ENCODE results near the gene OVCA2.

OVCA2 gene

DNA sequence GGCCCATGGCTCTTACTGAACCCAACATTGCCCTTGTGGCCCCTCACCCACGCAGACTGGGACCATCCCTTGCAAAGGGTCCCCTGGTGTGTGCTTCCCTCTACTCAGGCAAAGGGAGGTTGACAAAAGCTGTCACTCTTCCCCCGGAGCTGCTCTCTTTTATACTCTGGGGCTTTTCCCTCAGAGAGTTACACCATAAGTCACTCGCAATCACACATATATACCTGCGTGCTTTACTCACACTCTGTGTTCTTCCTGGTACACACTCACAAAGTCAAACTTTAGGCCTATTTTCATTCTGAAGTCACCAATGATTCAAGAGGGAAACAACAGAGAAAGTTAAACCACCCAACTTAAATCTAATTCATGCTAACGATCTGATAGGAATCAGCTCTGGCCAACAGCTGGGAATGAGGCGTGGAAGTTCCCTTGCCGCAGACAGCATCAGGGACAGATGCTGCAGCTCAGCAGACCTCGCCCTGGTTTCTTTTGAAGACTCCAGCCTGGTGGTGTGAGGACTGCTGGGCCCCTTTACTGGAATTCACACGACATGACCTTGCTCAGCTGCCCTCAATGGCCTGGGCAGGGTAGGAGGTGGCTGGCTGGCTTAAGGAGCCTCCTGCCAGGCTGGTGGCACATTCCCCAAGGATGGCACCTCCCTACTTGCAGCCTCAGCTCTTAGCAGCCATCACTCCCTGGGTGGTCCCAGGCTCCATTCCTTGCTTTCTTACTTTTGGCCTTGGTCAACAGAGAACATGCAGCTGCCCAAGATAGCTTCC lies 40.4 kb downstream of the OVCA2 start:
- DNase-seq = no peak

DNA sequence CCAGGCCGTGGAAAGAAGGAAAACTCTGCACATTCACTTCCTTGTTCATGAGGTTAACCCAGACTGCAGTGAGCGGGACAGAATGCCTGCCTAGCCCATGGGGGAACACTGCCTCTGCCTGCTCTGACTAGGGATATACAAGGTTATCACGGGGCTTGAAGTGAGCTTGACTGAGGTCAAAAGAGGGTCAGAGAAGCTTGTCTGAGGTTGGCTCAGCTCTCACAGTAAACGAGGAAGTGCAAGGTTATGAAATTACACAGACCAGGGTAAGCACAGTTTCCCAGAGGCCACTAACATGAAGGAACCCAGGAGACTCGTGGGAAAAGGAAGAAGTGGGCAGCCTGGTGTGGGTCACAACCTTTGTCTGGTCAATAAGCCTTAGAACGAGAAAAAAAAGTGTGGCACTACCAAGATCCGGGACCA lies 41.8 kb downstream of the OVCA2 start:
- DNase-seq = peak in 6 of 58 donors; percentile 9 to 60 (median 25)

DNA sequence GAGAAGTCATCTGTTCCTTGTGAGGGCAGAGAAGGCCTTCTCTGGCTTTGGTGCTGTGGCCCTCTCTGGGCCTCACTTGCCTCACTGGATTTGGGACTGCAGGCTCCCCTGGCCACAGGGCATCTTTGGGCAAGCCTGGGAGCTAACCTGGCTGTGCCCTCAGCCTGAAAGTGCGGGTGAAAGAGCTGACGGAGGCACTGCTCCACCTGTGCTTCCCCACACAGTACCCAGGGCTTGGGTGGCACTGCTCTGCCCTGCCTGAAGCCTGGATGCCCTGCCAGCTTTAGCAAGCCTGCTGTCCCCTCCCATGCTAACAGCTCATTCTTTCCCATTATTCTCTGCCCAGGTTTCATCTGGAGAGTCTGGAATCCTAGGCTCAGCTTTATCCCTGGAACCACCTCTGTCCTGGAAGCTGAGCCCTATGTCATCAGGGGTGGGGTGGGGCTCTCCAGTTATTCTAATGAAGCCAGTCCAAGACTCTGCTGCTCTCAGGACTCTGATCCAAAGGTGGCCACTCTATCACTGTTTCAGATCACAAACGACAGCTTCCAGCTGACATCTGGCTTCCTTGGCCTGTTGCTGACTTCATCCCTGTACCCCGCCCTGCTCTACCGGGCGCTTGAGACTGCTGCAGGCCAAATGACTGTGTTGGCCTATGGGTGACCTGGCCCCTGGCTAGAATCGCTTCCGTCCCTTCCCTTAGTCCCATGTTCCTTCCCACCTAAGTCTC lies 42.4 kb downstream of the OVCA2 start:
- no peak for DNase-seq

DNA sequence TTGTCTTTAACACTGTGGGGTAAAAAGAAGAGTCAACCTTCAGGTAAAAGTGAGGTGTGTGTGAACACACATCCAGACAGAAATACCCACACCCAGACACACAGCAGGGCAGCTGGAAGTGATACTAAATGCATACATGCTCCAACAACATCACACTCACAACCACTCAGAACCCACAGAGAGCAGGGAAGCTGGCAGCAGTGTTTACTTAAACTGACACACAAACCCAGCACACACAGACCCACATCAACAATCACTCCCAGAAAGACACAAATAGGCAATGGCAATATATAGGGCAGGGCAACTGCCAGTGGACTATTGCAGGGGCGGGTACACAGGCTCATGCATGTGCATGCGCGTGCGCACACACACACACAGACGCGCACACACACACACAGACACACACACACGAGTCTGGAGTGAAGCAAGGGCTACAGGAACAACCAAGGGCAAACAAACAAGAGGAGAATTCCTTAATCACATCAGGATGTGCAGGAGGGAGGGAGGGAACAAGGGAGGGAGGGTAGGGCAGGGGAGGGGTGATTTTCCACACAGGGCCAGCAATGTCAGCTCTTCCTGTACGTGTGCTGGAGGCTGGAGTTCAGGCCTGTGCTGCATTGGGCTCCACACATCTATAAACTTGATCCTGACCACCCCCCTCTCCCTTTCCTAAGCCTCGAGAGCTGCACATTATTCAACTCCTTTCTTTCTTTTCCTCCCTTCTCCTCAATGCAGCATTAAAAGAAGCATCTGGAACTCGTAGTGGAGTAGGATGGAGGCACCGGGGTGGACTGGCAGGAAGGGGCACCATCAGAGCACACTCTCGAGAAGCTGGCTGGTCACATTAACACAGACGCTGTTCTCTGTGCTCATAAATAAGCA lies 43.2 kb downstream of the OVCA2 start:
- no peak for DNase-seq

DNA sequence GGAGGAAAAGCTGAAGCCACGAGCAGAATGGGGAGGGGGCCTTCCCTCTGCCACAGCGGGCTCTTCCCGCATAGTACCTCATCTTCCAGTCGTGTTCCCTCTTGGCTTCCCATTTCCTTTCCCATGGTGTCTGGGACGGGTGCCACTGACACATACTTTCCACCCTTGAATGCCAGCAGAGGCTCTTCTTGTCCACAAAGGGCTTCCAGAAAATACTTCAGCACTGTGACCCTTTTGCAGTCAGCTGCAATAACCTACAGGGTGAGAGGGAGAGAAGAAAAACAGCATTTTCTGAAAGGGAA lies 43.8 kb downstream of the OVCA2 start:
- no peak for DNase-seq

DNA sequence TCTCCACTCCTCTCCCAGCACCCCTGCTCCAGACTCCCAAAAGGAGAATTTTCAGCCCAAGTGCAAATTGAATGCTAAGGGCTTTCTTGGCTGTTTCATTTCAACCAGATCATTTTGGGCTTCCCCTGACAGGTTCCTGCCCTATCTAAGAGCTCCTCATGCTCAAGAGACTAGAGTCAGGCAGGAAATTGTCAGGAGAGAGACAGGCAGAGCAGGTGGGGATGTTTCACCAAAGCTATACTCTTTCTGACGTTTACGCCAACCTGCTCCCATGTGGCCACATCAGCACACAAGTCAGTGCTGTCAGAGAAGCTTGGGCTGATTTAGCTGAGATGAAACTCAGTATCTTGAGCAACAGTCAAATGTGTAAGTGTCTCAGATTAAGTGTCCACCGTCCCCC lies 44.5 kb downstream of the OVCA2 start:
- no peak for DNase-seq

DNA sequence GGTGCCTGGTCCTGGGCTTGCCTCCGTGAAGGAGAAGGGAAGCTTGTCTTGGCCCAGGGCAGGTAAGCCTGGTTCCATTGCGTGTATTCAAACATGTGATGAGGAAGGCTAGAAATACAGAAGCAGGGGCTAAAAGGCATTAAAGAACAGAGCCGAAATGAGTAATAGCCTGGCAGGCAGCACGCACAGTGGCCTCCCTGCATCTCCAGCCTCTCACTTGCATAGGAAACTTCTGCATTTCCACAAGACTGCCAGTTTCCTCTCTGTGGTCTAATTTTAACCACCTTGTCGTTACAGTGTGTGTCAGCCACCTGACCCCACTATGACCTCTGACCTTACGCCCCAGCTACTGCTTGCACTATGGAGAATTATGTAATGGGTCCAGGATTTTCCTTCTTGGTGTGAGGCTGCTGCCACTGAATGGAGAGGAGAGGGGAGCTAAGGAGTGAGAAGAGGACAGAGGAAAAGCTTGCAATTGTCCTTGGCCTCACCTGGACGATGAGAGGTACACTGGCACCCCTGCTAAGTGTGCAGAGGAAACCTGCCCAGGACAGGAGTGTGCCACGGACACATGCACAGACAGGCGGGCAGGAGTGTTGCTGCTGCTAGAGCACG lies 45.9 kb downstream of the OVCA2 start:
- DNase-seq = peak in 9 of 58 donors; percentile 7 to 22 (median 12)

DNA sequence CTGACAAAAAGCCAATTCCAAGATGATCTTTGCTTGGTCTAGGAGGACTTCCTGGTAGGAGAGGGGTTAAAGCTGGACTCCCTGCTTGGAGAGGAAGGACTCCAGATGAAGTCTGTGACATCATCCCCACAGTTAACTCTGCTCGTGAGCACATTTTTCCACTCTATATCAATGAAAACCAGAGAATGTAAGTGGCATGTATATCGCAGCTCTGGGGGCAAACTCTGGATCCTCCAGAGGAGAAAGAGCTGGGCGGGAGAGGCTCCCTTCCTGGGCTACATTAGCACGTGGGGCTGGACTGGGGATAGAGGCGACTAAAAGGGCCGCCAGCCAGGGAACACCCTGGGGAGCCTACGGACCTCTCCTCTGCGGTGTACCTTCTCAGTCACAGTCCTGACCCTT lies 47.2 kb downstream of the OVCA2 start:
- no peak for DNase-seq

DNA sequence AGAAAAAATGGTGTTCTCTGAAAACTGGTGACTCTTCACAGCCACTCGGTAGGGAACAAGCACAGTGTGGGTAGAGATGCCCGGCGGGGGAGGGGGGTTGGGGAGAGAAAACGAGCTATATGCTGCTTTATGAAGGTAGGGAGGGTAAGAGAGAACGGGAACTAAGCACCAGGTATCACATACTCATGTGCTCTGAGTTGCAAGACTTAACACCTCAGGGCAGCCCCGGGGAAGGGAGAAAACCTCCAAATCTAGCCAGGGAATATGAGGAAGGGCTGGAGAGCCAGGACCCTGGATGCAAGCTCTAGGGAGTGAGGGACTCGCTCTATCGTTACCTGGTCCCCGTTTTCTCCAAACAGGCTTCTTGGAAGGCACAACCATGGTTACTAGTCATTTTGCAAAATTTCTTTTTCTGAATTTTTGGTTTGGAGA lies 48.4 kb downstream of the OVCA2 start:
- no peak for DNase-seq

DNA sequence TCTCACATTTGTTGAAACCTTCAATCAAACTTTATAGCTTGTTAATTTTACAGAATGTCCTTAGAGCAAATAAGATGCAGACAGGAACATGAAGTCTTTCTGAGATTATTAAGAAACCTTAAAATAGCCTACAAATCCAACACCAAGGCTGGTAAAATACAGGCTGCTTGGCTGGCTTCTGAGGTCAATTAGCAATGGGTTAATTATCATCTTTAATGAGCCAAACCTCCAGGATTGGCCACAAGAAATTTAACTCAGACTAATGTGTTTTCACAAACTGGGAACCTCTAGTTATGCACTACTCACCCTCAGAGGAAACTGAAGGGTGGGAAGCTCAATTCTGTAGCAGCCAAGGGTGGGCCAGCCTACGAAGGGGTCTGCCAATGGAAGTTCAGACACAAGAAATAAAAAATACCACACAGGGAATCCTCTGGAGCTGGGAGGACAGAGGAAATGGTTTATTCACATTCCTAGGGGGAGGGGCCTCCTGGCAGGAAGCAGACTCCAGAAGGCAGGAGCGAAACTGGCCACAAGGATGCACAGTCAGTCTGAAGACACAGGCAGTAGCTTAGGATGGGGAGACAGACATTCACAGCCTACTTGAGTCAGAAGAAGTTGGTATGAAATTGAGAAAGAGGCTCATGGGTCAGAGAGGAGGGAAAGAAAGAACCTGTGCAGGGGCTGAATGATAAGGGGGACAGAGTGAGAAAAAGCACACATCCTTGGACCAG lies 49.1 kb downstream of the OVCA2 start:
- peak in 13 of 58 donors; percentile 4 to 36 (median 17) for DNase-seq

DNA sequence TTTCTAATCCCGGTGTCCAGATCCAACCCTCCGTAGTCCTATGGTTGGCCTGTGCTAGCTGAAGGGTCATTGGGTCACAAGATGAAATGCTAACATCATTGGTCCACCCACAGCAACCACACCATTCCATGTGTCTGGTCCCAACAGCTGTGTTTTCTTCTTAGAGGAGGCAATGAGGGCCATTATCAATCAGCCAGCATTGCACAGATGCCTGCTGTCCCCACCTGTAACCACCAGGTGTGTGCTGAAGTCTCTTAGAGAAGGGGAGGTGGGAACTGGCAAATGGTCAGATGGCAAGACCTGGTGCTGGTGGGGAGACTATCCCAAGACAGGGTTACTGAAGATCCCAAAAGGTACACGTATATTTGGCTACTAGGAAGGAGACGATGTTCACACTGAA lies 50.4 kb downstream of the OVCA2 start:
- DNase-seq = no peak

All from anterior cingulate cortex (tissue), 58 donors.